GM19328 (cell line): ENCODE measurements around the gene CCL1.

Experiments used
- ATAC-seq: cut with Tn5 transposase; IDR thresholded peaks from one replicate; pipeline ENCODE4 v1.9.1; 2021; ENCODE audit warnings: mild to moderate bottlenecking, moderate library complexity; ENCODE audit not compliant: unreplicated experiment

The CCL1 gene

DNA sequence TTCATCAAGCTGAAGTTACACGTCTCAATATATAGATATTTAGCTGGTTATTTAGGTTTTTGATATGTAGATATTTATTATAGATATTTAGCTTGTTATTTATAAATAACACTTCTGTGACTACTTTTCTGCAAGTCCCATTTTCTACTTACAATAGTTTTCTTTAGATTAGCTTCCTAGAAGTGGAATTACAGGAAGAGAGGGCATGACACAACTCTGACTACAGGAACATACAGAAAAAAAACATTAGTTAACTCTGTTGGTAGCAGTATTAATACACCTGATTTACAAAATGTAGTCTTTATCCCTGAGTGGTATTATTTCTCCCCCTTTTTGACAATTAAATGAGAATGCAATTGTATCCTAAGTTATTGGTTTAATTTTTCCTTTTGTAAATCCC lies 21.2 kb upstream of the CCL1 start:
- no peak for ATAC-seq

DNA sequence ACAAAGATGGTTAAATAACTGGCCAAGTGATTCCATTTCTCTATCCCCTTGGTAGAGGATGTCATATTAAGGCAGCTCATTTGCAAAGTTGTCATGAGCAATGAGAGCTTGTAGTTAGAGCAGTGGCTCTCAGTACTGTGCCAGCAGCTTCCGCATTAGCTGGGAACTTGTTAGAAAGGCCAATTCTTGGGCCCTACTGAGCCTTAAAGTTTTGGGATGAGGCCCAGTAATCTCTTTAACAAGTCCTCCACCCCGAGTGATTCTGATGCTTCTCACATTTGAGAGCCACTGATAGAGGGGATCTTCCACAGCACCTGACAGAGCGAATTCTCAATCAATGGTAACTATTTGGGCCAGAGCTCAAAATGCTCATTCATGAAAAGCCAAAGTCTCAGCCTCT lies 20.2 kb upstream of the CCL1 start:
- no peak for ATAC-seq

DNA sequence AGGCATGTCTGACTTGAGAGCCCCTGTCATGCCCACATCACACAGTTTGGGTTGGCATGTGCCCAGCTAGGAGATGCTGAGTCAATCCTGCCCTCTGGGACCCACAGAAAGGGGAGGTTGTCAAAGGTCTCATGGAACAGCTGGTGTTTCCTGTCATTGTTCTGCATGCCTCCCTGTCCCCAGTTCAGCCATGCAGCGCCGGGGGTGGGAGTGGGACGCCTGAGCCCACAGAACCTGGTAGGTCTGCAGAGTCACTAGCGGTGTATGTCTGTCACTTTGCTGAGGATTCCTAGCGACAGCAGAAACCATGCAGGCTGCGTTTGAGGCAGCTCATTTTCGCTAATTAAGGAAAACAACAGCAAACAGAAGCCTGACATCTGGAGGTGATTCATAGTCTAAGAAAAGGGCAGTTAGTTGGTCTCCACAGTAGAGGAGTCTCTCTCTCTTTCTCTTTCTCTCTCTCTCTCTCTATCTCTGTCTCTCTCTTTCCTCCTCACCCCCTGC lies 19.6 kb upstream of the CCL1 start:
- no peak for ATAC-seq

DNA sequence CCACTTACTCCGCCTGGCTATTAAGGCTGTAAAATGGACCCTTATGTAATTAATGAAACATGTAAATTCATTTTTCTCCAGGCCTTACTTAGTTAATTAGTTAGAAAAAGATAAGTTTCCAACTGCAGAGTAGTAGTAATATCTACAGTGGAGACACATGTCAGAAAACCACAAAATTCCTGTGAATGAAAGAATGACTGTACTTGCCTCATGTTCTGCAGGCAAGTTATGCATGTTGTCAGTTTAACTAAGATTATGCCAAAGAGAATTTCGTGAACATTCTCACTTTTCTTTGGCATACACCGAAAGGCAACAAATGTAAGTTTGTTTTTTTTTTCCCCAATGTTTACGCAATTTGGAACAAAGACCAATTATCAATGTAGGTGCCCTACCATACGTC lies 16.8 kb upstream of the CCL1 start:
- ATAC-seq: no peak

DNA sequence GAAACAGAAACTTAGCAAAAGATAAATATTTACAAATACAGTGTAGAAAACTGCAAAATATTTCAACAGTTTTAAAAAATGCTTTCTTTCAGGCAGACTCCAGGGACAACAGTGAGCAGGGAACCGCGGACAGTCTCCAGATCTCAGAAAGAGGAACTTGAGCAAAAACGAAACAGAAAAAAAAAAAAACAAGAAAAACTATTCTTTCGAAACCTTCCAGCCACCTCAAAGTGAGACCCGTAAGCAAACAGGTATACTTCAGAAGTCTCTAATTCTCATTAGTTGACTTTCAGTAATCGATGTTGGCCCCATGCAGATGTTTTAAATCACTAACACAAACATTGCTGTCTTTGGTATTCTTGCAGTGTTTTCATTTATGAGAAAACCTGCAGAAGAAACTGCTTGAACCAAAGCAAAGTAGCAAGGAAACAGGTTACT lies 15.7 kb upstream of the CCL1 start:
- no peak for ATAC-seq

DNA sequence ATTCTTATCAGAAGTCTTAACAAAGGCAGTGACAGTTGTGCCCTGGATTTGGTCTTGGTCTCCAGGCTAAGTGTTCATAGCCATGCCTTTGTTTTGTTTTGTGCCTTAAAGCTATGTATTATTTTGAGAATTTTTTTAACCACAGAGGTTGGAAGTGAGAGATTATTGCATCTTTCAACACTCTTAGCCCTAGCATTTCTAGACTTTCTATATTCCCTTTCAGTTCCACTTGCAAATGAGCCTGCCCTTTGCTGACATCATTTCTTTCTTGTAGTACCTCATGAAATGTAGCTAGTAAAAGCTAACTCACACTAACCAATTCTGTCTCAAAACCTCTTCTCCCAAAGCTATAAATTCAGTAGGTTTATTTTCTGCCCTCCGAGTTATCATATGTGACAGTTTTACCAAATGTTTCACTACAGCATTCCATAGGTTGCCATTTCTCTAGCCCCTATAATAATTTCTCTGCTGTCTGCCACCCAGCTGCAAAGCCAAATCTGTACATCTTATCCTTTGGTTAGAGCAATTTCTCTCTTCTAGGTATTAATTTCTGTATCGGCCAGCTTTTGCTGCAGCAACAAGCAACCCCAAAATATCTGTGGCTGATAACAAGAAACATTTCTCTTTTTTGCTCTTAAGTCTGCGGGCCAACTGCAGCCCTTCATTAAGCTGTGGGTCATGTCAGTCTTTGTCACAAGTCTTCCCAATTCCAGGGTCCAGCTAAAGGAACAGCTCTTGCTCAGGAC lies 14.2 kb upstream of the CCL1 start:
- ATAC-seq: no peak

DNA sequence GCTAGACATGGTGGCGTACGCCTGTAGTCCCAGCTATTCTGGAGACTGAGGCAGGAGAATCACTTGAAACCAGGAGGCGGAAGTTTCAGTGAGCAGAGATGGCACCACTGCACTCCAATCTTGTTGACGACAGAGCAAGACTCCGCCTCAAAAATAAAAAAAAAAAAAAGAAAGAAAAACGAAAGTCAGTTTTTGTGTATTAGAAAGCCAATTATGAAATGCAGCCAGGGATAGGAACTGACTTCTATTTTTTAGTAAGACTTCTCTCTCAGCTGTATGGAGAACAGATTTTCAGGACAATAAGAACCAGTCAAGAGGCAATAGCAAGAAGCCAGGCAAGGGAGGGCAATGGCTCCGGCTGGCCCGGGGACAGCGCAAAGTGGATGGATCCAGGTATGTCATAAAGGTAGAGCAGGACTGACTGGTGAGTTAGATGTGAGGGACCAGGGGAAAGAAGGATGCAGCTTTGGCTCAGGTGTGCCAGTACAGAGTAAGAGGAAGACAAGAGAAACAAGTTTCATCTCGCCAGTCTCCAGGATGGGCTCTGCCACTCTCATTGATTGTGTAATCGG lies 12.5 kb upstream of the CCL1 start:
- no peak for ATAC-seq

DNA sequence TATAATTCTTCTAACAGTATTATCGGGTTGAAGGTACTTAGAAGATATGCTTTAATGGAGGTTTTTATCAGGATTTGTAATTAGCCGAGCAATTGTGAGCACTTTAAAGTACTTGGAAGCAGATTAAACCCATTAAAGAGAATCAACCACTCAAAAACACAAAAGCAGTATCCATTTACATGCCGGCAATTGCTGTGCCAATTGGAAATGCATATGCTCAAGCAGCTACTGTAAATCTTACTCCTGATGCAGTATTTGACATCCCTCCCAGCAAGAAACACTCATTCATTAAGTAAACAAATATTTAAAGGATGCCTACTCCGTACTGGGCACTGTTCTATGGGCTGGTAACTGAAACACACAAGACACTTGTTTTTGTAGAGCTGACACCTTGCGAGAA lies 11.4 kb upstream of the CCL1 start:
- no peak for ATAC-seq

DNA sequence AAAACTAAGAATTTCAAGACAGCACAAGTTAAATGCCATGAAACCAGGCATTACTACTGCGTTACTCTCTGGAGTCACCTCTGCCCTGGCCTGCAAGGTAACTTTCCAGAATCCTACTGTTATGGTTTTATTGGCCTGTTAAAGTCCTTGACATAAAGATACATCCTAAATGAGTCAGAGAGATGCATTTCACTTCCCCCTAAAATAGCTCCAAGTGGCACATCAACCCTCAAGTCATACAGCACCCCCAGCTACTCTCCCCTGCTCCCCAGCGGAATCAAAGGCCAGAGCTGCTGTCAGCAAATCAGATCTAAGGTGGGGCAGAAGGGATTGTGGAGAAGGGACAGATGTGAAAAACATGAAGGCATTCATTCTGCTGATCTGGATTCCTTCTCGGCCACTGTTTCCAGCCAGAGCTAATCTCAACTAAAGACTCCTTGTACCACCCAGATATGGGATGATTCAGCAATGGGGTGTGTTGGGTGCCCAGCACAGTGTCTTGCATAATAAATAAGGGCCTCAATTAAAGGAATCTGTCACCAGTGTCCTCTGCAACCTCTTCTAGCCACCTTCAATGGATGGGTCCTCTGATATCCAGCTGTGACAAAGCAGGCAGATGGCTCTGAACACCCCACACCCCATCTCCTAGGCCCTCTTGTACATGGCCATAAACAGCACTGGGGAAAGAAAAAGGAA lies 8.5 kb upstream of the CCL1 start:
- no peak for ATAC-seq

DNA sequence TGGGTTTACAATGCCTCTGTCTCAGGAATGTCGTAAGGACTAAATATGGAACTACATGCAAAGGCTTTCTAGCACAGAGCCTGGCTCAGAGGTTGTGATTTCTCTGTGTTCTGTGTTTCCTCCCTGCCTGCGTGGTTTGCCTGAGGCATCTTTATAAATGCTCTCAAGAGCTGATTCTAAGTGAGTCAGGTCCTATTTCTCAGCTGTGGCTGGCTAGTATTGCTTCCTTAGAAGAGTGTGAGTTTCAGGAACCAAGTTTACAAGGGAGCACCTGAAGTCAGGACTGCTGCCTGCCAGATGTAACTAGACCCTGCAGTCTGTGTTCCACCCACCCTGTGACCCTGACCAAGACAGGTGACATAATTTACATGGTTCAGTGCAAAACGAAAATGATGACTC lies 8.0 kb upstream of the CCL1 start:
- ATAC-seq: no peak

DNA sequence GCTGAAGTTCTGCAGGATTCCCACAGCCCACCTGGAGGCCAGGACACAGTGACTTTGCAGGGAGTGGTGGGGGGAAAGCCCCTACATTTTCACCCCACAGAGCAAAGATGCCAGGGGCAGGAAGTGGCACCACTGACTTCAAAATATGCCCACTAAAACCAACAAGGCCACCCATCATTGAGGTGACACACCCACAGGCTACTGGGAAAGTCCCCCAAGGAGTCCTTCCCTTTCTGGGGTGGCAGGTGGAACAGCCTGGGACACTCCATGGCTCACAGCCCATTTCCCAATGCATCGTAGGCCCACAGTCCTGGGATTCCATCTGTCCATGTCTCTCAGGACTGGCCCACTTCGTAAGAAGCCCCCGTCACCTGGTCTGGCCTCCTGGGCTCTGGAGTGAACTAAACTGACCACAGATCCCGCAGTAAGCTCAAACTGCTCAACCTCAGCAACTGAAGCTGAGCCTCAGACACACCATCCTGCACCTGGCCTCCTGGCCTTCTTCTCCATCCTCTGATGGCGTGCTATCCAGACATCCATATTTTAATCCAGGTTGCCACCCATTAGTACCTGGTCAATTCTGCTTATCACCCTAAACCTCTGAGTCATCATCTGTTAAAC lies 7.5 kb upstream of the CCL1 start:
- ATAC-seq: no peak

DNA sequence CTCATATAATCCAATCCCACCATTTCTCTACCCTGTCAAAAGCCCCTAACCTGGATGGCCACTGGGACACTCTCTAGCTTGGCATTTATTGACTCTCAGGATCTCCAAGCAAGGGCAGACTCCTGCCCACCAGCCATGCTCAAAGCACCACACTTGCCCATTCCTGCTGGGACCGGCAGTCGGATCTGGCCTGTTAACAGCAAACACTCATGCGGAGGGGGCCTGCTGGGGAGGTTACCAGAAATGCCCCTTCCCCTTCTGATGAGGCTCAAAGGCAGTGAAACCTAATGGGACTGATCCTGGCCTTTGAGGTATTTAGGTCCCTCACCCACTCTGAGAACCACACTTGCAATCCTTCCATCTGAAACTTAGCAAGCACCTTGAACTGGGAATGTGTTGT lies 6.5 kb upstream of the CCL1 start:
- ATAC-seq: no peak

DNA sequence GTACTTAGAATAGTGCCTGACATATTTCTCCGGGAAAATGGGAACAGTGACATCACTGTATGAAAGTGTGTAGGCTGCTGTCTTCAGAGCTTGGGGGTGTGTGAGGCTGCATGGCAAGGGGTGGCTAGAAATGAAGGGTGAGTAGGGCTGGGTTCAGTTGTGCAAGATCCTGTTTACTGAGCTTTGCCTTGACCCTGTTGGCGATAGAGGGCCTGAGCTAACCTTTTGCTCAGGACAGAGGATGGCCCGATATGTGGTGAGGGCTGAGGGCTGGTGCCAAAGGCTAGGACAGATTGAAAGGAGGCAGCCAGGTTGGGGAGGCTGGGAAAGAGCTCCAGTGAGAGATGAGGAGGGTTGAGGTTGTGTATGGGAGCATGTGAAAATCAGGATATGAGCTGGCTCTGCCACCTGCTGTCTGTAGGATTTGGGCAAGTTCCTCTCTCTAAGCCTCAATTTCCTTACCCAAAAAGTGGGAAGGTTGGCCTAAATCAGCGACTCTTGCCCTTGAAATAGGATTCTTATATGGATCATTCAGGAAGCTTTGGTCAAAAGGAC lies 6.0 kb upstream of the CCL1 start:
- no peak for ATAC-seq

DNA sequence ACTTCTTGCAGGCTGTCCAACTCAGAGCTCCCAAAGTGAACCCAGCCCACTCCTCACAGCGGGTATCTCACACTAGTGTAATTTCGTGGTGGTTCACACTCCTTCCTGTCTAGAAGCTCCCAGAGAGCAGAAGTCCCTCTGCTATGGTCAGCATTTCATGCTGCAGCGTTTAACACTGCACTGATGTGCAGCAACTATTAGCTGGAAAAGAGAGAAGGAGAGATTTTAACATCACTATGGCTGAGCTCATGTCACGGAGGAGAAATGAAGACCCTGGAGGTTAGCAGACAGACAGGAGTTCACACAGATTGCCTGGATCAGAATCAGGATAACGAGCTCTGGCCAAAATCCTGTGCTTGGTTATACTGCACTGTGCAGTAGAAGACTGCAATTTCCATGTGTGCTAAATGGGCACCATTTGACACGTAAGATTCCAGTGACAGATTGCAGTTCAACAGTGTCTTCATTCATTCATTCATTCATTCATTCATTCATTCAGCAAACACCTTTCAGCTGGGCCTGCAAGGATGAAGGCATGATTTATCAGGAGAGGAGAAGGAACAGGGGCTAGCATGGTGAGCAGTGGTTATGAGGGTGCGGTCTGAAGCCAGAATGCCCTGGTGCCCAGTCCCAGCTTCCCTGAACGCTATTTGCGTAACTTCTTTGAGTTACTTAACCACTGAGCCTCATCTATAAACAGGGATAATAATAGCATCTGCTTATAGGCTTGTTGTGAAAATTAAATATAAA lies 5.3 kb upstream of the CCL1 start:
- no peak for ATAC-seq

DNA sequence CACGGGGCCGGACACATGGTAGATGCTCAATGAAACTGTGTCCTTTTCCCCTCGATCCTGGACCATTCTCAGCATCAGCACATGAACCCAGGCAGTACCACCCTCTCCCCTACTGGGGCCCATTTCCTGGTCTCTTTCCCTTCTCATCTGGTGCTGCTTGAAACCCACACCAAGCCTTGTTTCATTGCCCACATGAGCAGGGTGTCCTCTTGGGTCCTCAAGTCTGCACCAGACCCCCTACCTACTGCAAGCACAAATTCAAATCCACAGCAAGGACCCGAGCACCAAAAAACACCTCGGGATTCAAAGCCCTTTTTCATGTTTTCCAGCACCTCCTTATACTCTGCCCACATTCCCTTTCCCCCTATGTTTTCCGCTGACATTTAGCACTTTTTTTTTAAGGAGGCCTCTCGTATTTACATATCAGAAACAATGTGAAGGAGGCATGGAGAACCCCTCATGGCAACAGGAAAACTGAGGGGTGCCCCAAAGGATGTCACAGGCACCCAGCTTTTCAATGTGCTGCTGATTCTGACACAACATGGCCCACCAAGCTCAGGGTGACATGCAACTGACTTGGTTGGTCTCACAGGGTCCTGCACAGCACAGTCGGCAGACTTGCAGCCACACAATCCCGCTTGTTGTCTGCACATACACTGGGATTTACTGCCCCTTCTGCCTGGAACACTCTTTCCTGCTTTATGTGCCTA lies 4.6 kb upstream of the CCL1 start:
- no peak for ATAC-seq

DNA sequence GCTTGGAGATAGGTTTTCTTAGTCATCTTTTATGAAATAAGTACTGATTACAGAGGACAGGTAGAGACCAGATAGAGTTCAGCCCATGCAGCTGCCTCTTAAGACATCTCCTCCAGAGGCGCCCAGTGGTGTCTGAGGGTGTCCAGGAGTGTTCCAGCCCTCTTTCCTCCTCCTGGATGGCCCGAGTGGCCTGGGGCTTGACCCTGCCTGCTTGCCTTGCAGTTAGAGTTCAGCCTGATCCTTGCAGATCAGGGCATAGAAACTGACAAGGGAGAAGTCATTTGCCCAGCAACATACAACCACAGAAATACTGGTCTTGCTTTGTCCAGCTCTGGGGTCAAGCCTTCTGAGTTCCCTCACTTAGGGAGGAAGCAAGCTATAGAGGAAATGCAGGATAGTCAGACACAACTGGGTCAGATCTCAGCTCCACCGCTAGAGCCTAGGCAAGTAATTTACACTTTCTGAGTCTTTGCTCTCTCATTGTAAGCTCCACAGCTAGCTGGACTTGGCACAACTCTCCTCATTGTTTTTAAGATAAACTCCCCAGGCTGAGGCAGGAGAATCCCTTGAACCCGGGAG lies 3.6 kb upstream of the CCL1 start:
- no peak for ATAC-seq

DNA sequence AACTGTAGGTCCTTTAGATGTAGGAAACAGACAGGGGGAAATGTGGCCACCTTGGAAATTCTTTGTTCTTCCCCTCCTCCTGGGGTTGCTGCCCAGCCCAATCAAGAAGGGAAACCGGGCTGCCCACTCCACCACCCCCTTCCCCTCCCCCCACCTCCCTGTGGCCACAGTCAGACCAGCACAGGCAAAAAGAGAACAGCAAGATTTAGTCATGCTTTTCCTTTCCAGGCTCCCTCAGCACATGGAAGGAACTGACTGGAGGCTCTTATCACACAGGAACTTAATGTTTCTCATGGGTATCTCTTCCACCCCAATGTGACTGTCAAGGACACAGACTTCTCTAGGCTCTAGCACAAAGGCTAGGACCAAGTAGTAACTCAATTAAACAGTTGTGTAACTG lies 3.0 kb upstream of the CCL1 start:
- ATAC-seq: no peak

DNA sequence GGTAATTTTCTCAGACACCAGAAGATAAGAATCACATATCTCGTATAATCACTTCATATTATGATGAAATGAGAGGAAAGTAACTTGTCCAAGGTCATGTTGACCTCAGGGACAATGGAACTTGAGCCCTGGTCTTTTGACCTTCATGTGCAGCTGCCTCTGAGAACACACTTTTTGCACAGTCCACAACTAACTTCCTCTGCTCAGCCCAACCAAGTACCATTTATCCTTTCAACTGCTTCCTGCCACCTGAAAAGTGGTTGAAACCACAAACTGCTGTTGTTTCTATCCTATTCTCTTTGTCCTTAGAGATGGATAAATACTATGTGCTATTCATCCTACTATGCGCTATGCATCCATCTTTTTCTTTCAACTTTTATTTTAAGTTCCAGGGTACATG lies 2.3 kb upstream of the CCL1 start:
- ATAC-seq: no peak

DNA sequence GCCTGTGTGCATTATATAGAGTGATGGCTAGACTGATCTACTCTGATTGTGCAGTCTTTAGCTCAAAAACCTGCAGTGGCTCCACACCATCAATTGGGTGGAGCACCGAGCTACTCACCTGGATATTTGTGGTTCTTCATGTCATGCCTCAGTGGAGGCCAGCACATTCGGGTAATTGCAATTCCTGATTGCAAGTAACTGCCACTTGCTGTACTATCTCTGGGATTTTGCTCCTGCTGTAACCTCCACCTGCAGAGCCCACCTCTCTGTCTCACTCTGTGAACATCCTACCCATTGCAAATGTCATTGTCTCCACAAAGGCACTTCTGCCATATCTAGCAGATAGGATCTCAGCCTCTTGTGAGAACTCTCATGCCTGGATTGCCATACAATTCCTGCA lies 1.7 kb upstream of the CCL1 start:
- ATAC-seq: no peak
